GM19467 (cell line): ENCODE measurements around the gene ZNF674.

Experiments used
- ATAC-seq: cut with Tn5 transposase; IDR thresholded peaks from one replicate; pipeline ENCODE4 v1.9.1; 2021; ENCODE audit warnings: mild to moderate bottlenecking, moderate library complexity; ENCODE audit not compliant: unreplicated experiment

Gene ZNF674

DNA sequence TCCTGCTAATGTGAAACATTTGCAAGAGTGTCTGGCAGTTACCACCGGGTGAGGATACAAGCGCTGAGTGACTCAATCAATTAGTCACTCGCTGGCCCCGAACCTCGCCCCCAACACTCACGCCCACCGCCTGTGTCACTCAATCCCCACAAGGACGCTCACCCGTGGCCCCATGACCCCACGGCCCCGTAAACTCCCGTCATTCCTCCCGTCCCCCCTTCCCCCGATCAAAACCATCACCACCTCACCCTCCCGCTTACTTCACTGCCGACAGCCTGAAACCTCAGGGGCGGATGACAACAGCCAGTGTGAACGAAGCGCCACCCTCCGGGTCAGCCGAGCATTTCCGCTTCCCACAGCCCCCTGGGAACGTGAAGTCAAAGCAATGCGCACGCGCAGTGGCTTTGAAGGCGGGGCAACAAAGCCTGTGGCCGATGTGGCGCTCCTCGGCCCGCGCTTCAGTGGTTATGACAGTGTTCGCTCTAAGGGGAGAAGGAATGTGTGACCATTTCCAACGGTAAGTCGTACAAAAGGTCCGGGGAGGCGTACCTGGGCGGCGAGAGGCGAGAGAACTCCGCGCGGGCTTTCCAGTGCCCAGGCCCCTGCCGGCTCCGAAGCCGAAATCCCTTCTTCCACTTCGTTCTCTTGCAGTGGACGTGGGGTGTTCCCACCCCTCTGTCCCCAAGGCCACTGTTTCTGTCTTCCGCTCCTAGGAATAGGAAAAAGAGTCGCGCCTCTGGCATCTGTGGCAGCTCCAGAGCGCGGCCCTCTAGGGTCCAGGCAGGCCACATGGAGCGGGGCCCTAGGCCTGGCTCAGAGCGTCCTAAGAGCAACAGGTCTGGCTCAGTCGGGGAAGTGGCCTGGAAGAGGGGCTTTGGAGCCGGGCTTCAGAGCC is at the start of gene ZNF674:
ZNF674 (minus strand) TSS at position 311 of the 895 bp plus-strand sequence. CDS start 3,334 bp downstream, outside the sequence.
- peak; percentile 78 for ATAC-seq

DNA sequence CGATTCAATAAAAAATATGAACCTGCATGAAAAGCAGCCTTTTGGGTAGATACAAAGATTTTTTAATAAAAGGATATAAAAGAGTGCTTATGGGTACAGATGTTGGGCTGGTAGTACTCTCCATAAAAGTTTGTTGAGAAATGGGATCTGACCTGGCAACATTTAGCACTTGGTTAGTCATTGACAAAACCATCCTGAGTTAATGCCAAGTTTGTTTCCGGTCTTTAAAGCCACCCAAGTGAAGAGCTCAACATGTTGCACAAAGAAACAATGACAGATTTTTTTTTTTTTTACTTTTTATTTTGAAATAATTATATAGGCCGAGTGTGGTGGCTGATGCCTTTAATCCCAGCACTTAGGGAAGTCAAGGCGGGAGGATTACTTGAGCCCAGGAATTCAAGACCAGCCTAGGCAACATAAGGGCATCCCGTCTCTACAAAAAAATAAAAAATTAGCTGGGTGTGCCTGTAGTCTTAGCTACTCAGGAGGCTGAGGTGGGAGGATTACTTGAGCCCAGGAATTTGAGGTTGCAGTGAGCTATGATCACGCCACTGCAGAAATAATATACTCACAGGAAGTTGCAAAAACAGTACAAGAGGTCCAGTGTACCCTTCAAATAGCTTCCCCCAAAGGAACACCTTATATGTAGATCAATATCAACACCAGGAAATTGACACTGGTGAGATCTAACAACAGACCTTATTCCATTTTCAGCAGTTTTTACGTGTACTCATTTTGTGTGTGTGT is 44.9 kb upstream of the ZNF674 start:
- no peak for ATAC-seq

DNA sequence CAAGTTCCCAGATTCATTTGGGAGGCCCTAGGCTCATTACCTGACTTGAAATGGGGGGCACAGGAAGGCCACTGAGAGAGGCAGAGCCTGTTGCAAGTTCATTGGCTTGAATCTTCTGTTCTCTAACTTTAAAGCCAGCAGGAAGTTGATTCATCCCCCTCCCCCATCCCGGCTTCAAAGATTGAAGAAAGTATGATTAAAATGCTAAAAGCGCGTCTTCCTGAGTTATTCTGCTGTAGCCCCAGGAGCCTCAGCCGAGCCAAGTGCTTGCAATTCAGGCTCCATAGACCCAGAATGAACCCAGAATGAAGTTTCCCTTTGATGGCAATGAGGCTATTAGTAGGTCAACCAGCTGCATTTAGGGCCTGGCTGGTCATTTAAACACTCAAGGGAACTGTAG is 43.0 kb upstream of the ZNF674 start:
- ATAC-seq, result no peak

DNA sequence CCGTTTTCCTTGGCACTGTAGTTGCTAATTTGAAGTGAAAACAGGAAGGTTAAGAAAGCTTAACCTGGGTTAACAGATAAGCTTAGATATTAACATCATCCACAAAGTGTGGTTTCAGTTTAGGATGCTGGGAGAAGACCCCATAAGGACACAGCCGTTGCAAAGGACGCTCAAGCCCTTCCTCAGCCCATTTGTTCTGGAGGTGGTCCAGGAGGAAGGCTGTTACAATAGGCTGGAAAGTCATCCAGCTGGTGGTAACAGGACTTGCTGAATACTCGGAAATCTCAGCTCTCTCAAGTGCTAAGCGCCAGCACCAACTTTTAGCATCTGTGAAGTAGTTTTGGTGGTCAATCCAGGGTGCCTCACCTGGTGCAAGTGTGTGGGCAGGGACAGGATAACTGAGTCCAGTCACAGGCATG is 42.5 kb upstream of the ZNF674 start:
- no peak for ATAC-seq

DNA sequence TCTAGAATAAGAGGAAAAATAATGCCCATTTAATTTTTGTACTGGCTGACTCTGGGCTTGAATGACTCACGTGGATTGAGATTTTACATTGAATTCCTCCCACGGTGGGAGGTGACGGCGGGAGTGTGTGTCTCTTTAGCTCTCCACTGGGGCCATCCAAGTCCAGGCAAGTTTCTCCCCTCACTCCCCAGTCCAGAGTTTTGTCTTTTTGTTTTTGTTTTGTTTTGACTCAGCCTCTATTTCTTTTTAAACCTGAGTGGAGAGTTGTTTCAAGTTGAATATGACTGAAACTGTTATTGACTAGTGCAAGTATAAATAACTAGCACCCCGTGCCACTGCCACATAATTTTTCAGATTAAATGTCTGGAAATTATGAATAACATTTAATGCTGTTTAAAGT is 41.9 kb upstream of the ZNF674 start:
- peak; percentile 58 for ATAC-seq

DNA sequence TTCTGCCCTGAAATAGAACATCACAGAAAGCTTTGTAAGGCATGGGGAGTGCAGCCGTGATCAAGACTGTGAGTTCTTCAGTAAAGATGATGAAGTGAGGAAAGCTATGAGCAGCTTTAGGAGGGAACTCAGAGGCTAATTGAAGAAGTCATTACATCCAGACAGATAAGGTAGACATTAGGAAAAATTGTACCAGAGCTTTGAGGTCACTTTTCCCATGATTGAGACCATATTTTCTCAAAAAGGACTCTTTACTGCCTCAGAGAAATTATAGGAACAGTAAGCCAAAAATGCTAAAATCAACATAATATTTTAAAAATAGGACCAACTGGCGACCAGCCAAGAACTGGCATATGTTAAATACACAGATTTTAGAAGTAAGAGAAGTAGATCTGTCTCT is 39.5 kb upstream of the ZNF674 start:
- no peak for ATAC-seq

DNA sequence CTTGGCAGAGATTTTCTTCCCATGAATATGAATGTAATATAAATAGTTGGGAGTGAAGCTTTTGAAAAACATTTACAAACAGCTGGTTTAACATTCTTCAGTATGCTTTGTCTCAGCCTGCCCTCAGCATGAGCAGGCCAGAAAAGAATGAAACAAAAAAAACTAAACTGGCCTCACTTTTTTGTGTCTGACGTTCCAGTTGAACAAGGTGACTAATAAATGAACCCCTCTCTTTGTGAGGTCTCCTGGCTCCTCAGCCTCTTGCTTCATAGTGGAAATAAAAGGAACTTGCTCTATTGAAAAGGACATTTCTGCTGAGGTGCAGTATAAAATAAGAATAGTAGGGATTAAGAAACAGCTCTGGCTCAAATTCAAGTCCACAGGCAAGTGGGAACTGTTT is 37.7 kb upstream of the ZNF674 start:
- ATAC-seq, result no peak

DNA sequence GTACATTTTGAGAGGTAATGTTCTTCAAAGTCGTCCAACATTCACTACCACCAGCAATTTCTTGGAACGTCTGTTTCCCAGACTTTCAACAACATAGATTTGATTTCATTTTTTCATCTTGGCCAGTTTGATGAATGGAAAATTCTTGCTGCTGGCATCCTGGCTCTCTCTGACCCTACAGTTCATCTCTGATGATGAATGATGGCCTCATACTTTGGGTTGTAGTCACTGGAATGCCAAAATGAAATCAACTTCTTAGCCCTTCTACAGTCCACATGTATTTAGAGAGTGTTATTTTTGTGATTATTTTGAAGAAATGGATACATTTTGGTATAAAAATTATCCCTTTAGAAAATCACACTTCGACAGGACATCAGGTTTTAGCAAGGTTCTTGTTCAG is 37.1 kb upstream of the ZNF674 start:
- no peak for ATAC-seq

DNA sequence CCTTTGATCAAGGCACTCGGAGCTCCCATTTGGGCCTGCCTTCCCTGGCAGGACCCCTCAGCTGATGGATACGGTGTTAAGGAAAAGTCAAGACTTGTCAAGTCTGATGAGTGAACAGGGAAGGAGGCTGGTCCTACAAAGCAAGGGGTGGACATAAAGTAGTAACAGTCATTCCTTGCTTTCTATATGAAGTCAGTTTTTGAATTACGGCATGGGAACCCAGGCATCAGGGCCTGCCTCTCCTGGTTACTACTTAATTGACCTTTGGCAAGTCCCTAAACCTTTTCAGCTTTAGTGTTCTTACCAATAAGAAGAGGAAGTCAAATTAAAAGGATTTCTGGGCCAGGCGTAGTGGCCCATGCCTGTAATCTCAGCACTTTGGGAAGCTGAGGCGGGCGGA is 35.4 kb upstream of the ZNF674 start:
- ATAC-seq, result no peak

DNA sequence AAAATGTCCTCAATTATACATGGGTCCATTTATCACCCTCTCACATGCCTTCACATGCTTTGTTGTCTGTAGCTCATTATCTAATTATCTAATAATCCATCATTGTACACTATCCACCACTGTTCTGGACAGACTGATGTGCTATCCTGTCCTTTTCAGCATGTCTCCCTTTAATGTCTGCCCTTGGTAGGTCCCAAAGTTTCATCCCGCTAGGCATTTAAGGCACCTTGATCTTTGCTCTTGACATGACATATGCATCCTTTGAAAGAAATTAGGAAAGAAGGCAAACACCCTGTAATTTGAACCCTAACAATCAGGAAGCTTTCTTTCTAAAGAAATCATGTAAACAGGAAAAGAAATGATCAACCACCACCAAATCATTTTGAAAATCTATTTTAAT is 34.0 kb upstream of the ZNF674 start:
- no peak for ATAC-seq

DNA sequence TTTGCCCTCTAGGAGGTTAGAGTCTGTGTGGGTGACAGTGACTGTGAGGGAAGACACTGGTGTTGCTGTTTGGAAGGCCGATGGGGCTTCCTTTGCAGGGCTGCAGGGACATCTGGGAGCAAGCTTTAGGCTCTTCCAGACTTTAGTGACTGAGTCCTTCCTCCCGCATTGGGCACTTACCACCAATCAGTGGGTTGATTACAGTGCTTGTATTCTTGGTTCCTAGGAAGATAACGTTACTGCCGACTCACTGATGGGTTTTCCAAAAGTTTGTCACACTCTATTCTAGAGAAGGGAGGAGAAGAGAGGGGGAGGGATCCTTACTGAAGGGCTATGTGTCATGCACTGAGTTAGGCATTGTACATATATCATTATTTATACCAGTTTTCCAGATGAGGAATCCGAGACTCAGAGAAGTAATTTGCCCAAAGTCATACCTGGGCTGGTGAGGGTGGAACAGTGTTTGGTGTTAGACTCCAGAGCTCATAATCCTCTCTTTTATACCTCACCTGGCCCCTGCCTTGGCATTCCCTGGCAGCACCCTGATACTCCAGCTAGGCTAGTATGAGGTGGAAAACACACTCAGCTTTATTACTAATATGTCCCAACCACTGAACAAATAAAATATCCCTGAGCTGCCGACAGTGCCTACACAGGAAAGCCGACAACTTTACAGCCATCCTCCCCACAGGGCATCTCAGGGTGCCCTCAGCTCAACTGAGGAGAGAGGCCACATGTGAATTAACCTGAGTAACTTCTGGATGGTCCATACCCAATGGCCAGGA is 32.2 kb upstream of the ZNF674 start:
- no peak for ATAC-seq

DNA sequence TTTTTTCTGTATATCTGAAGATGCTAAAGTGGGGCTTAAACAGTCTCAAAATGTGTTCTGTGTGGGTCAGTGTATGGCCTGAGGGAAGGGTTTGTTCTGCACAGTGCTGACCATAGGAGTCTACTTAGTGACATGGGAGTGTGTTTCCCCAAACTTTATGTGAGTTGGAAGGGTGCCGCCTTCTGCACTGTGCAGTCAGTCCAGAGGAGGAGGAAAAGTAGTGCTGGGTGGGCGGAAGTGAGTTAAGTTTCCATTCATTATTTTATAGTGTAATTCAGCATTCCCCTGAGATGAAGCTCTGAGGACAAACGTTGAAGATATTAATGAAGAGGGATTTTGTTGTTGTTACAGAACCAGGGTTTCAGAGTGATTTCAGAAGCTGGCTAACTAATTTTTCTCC is 31.2 kb upstream of the ZNF674 start:
- ATAC-seq, result no peak

DNA sequence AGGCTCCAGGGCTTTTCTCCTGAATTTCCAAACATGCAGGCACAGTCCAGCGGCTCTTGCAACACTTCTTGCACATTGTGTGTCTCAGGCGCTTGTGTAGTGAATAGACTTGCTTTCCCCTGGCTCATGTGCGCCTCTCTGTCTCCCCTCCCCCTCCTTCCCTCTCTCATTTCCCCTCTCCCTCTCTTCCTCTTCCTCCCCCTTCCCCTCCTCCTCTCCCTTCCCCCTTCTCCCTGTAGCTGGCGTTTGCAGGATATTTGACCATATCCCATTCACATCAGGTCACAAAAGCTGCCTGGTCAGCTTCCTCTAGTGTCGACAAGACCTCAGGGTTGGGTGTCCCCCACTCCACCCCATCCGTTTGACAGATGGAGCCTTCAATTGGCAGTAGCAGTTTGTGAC is 30.8 kb upstream of the ZNF674 start:
- ATAC-seq, result no peak

DNA sequence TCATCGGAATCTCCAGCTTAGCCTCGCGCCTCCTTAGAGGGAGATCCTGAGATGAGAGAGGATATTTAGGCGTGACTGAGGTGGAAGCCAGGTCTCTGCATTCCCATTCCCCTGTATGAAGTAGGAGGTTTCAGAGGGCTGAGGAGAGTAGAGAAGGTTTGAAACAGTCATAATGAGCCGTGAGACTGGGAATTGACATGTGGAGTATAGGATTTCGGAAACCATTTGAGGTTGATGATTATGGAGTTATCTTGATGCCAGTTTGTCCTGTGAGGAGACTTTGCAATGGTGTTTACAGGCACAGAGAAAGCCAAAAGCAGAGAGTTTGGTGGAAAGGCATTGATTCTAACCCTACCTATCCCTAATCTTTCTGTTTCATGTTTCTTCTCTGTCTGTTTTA is 30.4 kb upstream of the ZNF674 start:
- no peak for ATAC-seq

DNA sequence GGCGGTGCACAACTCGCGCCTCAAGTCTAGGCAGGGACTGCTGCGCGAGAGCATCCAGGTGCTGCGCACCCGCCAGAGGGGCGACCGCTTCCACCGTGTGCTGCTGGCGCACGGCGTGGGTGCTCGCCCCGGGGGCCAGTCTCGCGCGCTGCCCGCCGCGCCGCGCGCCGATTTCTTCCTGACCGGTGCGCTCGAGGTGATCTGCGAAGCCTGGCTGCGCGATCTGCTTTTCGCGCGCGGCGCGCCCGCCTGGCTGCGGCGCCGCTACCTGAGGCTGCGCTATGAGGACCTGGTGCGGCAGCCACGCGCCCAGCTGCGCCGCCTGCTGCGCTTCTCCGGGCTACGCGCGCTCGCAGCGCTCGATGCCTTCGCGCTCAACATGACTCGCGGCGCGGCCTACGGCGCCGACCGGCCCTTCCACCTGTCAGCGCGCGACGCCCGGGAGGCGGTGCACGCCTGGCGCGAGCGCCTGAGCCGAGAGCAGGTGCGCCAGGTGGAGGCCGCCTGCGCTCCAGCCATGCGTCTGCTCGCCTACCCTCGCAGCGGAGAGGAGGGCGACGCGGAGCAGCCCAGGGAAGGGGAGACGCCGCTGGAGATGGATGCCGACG is 29.7 kb upstream of the ZNF674 start:
- no peak for ATAC-seq

DNA sequence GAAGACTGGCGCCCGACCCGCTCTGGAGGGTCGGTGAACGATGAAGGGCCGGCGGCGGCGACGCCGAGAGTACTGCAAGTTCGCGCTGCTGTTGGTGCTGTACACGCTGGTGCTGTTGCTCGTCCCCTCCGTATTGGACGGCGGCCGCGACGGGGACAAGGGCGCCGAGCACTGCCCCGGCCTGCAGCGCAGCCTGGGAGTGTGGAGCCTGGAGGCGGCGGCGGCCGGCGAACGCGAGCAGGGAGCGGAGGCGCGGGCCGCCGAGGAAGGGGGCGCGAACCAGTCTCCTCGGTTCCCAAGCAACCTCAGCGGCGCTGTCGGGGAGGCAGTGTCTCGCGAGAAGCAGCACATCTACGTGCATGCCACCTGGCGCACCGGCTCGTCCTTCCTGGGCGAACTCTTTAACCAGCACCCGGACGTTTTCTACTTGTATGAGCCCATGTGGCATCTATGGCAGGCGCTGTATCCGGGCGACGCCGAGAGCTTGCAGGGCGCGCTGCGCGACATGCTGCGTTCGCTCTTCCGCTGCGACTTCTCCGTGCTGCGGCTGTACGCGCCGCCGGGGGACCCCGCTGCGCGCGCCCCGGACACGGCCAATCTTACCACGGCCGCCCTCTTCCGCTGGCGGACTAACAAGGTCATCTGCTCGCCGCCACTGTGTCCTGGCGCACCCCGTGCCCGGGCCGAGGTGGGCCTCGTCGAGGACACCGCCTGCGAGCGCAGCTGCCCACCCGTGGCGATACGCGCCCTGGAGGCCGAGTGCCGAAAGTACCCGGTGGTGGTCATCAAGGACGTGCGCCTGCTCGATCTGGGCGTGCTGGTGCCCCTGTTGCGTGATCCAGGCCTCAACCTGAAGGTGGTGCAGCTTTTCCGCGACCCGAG is 28.9 kb upstream of the ZNF674 start:
- ATAC-seq, result no peak

DNA sequence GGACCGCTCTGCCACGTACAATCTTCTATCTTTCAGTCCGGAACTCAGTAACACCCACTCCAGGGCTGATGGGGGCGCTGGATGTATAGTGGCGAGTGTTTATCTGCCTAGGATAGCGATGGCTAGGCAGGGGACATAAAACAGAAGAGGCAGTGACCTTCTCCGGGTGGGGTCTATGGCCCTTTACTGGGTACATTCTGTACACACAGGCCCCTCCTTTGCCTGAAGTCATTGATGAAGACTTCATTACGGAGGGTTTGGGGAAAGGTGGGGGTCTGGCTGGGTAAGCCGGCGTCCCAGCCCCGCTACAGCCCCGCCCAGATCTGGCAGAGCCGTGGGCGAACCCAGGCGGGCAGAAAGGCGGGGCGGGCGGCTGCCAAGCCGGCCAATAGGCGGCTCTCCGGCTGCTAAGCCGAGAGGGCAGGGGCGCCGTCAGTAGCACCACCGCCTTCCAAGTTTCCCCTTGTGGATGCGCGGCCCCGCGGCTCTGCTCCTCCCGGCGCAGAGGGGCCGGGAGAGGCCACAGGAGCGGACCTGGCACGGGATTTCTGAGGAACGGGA is 28.2 kb upstream of the ZNF674 start, which contains the start of gene CHST7:
CHST7 (plus strand) TSS at position 435 of the 561 bp plus-strand sequence. CDS start 167 bp downstream, outside the sequence.
- ATAC-seq, result peak; percentile 33

DNA sequence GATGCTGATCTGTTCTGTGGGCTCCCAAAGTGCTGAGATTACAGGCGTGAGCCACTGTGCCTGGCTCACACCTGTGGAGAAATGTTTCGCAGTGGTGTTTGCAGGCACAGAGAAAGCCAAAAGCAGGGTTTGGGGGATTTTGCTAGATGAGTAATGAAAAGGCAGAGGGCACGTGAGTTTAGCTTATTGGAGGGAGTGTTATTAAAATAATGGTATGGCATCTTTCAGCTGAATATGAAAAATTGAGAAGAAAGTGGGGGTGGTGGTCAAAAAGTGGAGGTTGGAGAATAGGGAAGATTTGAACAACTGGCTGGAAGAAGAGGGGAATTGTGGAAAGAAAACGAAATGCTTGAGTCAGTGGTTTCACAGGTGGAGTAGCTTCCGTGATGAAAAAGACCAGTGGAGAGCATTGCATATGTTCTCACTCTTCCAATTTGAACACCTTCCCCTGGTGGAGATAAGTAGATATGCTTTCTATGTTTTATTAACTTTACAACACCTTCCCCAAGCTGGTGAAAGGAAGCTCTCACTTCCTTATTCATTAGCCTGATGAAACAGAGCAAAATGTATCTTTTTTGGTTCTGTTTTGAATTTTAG is 27.2 kb upstream of the ZNF674 start:
- peak; percentile 46 for ATAC-seq
